HepG2 (cell line): ENCODE results near the gene ACADS. TPM values are rescaled to one million over a fixed set of nuclear protein-coding genes. Genes with fewer than 3 reads are reported as not detected.

Source experiments
- ARHGAP35 ChIP-seq: sonication (generic); formaldehyde crosslinking; IDR thresholded peaks from 2 replicates; pipeline ENCODE4 v1.9.0; 2022; ENCODE audit warnings: mild to moderate bottlenecking, inconsistent platforms, moderate library complexity, missing genetic modification reagents, borderline replicate concordance
- CC2D1A ChIP-seq: sonication (generic); formaldehyde crosslinking; IDR thresholded peaks from 2 replicates; pipeline ENCODE4 v1.8.1; 2023; ENCODE audit warnings: mild to moderate bottlenecking, missing genetic modification reagents
- CREM ChIP-seq, 2 experiments: sonication (generic) in 1 of 2; formaldehyde crosslinking in 1 of 2; IDR thresholded peaks; 2 replicates each; pipeline versions ENCODE4 v1.4.0 to v1.6.1; 2016 to 2020; ENCODE audit warnings: antibody characterized with exemption in 1 of 2, mild to moderate bottlenecking in 1 of 2, missing genetic modification reagents in 1 of 2
- ETS1 ChIP-seq: sonication (generic); formaldehyde crosslinking; IDR thresholded peaks from 2 replicates; pipeline ENCODE4 v1.4.0; 2020; ENCODE audit warnings: missing genetic modification reagents
- GTF2F1 ChIP-seq: fragments of 150-350 bp; IDR thresholded peaks from 2 replicates; pipeline ENCODE4 v1.6.1; 2014; ENCODE audit warnings: low read length
- KLF11 ChIP-seq: IDR thresholded peaks from 2 replicates; pipeline ENCODE4 v1.6.1; 2016; ENCODE audit warnings: missing compliant biosample characterization
- MIER2 ChIP-seq: IDR thresholded peaks from 2 replicates; pipeline ENCODE4 v1.6.1; 2016; ENCODE audit warnings: missing biosample characterization, missing genetic modification reagents
- NONO ChIP-seq, 2 experiments: fragments of 450-650 bp in 1 of 2; sonication (generic) in 1 of 2; formaldehyde crosslinking in 1 of 2; IDR thresholded peaks in 1 of 2; conservative IDR thresholded peaks in 1 of 2; 2 replicates each; pipeline versions ENCODE4 v1.6.1 to v1.8.0; 2017 to 2022; ENCODE audit warnings: mild to moderate bottlenecking in 1 of 2, missing genetic modification reagents in 1 of 2, moderate library complexity in 1 of 2
- NR0B2 ChIP-seq: sonication (generic); formaldehyde crosslinking; IDR thresholded peaks from 2 replicates; pipeline ENCODE4 v1.4.0; 2020; ENCODE audit warnings: mild to moderate bottlenecking, missing genetic modification reagents
- POLR2AphosphoS5 ChIP-seq: IDR thresholded peaks from 2 replicates; pipeline ENCODE4 v1.6.1; 2012; ENCODE audit warnings: low read depth, low read length
- REL ChIP-seq: sonication (generic); formaldehyde crosslinking; conservative IDR thresholded peaks from 2 replicates; pipeline ENCODE4 v1.8.0; 2022; ENCODE audit warnings: mild to moderate bottlenecking, missing genetic modification reagents, moderate library complexity
- SETDB1 ChIP-seq: sonication (generic); formaldehyde crosslinking; IDR thresholded peaks from 2 replicates; pipeline ENCODE4 v1.5.1; 2020; ENCODE audit warnings: missing genetic modification reagents, mild to moderate bottlenecking, borderline replicate concordance
- SP140L ChIP-seq: sonication (generic); formaldehyde crosslinking; IDR thresholded peaks from 2 replicates; pipeline ENCODE4 v1.4.0; 2020; ENCODE audit warnings: missing genetic modification reagents, borderline replicate concordance
- TARDBP ChIP-seq: sonication (generic); formaldehyde crosslinking; IDR thresholded peaks from 2 replicates; pipeline ENCODE4 v1.8.0; 2022; ENCODE audit warnings: mild to moderate bottlenecking, missing genetic modification reagents
- ZBTB10 ChIP-seq: sonication (generic); formaldehyde crosslinking; IDR thresholded peaks from 2 replicates; pipeline ENCODE4 v1.4.0; 2020; ENCODE audit warnings: missing genetic modification reagents, borderline replicate concordance
- ZBTB3 ChIP-seq: sonication (generic); formaldehyde crosslinking; IDR thresholded peaks from 2 replicates; pipeline ENCODE4 v1.4.0; 2020; ENCODE audit warnings: low read depth, mild to moderate bottlenecking, moderate library complexity, missing genetic modification reagents, borderline replicate concordance
- ZNF44 ChIP-seq: sonication (generic); formaldehyde crosslinking; IDR thresholded peaks from 2 replicates; pipeline ENCODE4 v1.5.1; 2020; ENCODE audit warnings: mild to moderate bottlenecking, missing genetic modification reagents
- ZNF569 ChIP-seq: sonication (generic); formaldehyde crosslinking; IDR thresholded peaks from 2 replicates; pipeline ENCODE4 v1.5.0; 2020; ENCODE audit warnings: mild to moderate bottlenecking, missing genetic modification reagents, moderate library complexity, borderline replicate concordance
- ZNF776 ChIP-seq: sonication (generic); formaldehyde crosslinking; IDR thresholded peaks from 2 replicates; pipeline ENCODE4 v1.4.0; 2020; ENCODE audit warnings: mild to moderate bottlenecking, missing genetic modification reagents
- polyA plus RNA-seq, 8 experiments: library from polyadenylated mRNA; depleted of rRNA in 3 of 8; stranded (reverse) in 7 of 8; unstranded in 1 of 8; fragments of >200 nt; fragmentation: Illumina TruSeq in 4 of 8; extraction: Trizol in 4 of 8; gene quantifications; 2 replicates each; pipeline versions ENCODE4 v1.2.1 to v1.2.3, GENCODE V29; 2011 to 2016; ENCODE audit warnings: low read depth in 4 of 8, missing spikeins in 1 of 8, mixed read lengths in 1 of 8; ENCODE audit not compliant: insufficient read depth in 1 of 8
- total RNA-seq, 5 experiments: library from RNA; depleted of rRNA; stranded (reverse); fragments of >200 nt; fragmentation: Illumina TruSeq; extraction: Trizol; gene quantifications; 2 replicates each; pipeline ENCODE4 v1.2.3, GENCODE V29; 2016; ENCODE audit warnings: low read depth in 1 of 5
- TF ChIP-seq, protein P1 (sequence below): sonication (generic); formaldehyde crosslinking; IDR thresholded peaks from 2 replicates; pipeline ENCODE4 v1.4.0; 2020; ENCODE audit warnings: missing genetic modification reagents

ACADS gene
- total and polyA plus RNA-seq, 2 of the 13 experiments (the other 11 are each of a cell fraction or from before 2014, with no cell fraction given), result 17.4 to 27.7 TPM

DNA sequence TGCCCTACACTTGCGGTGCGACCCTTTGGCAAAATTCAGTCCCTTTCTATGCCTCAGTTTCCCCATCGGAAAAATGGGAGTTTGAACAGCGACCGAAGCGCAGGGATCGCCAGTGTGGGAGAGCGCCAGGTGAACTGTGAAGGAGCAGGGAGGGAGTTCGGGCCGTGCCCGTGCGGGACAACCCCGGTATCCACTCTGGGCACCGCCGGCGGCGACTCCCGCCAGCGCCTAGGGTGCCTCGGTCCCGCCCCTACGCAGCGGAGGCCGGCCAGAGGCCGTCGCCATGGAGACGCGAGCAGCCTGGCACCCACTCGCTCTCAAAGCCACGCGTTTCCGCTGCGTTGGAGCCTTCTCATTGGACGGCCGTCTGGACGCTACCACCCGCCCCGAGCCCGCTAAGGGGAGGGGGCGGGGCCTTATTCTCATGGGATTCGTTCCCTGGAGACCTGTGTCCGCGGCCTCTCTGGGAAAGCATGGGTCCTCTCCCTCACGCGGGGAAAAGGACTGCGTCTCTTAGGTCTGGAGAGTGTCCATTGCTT is 39.4 kb upstream of the ACADS start (continued):
- TF ChIP-seq TARDBP (CRISPR knock-in tag) (no peak), ZNF776 (CRISPR knock-in tag) (no peak), MIER2 (CRISPR knock-in tag) (no peak), ETS1 (CRISPR knock-in tag) (0 out of 2 replicates have a peak, but pooled peaks have one; percentile 44), CC2D1A (CRISPR knock-in tag) (no peak), POLR2AphosphoS5 (peak; percentile 47; the same call in 1 of the 2 replicates), REL (CRISPR knock-in tag) (0 out of 2 replicates have a peak, but pooled peaks have one; percentile 4), ZBTB3 (no peak), ZBTB10 (CRISPR knock-in tag) (no peak), ARHGAP35 (CRISPR knock-in tag) (no peak), KLF11 (CRISPR knock-in tag) (no peak), SETDB1 (CRISPR knock-in tag) (no peak), SP140L (no peak), NONO (IDR thresholded peaks at IDR 0.05) (no peak), NONO (CRISPR knock-in tag; conservative IDR thresholded peaks at IDR 0.05) (no peak), NR0B2 (CRISPR knock-in tag) (no peak), ZNF44 (CRISPR knock-in tag) (no peak; the same call in 1 of the 2 replicates), ZNF569 (no peak), CREM (IDR thresholded peaks at IDR 0.05) (peak; percentile 69), CREM (CRISPR knock-in tag; IDR thresholded peaks at IDR 0.05) (no peak), GTF2F1 (no peak)
- TF ChIP-seq, protein P1, sequence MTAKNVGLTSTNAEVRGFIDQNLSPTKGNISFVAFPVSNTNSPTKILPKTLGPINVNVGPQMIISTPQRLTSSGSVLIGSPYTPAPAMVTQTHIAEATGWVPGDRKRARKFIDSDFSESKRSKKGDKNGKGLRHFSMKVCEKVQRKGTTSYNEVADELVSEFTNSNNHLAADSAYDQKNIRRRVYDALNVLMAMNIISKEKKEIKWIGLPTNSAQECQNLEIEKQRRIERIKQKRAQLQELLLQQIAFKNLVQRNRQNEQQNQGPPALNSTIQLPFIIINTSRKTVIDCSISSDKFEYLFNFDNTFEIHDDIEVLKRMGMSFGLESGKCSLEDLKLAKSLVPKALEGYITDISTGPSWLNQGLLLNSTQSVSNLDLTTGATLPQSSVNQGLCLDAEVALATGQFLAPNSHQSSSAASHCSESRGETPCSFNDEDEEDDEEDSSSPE (CRISPR knock-in tag), result no peak; the same call in 1 of the 2 replicates
